GM19023 (cell line): ENCODE data around the gene MGME1.

Source experiments
- ATAC-seq: cut with Tn5 transposase; IDR thresholded peaks from one replicate; pipeline ENCODE4 v1.9.1; 2021; ENCODE audit warnings: mild to moderate bottlenecking, moderate library complexity; ENCODE audit not compliant: unreplicated experiment

Gene MGME1

DNA sequence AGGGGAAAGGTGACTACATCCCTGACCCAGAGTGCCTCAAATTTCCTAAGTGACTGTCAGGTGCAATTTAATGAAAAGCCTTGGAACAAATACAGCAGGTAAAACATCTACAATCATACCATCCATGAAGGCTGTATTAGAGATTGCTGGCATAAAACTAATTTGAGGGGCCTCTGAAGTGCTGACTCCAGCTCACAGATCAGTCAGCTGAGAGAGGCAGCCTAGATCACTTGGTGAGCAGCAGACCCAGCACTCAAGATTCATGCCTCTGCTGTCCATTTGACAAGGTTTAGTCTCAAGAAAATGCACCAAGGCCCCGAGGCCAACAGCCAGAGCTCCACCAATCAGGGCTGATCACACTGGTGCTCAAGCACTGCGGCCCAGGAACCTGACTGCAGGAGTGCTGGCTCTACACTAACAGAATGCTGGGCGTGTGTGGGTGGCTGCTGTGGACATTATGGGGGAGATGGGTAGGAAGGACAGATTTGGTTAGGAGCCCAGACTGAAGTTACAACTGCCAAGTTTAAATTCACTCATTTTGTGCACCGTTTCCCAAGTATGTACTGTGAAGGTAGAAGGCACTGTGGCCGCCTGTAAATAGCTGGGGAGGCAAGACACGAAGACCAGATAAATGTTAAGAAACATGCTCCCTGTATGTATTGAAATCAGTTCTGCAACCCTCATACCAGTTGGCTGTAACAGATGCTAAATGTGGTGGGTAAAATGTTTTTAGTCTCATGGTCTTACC, 28.4 kb upstream of the MGME1 start:
- ATAC-seq = no peak

DNA sequence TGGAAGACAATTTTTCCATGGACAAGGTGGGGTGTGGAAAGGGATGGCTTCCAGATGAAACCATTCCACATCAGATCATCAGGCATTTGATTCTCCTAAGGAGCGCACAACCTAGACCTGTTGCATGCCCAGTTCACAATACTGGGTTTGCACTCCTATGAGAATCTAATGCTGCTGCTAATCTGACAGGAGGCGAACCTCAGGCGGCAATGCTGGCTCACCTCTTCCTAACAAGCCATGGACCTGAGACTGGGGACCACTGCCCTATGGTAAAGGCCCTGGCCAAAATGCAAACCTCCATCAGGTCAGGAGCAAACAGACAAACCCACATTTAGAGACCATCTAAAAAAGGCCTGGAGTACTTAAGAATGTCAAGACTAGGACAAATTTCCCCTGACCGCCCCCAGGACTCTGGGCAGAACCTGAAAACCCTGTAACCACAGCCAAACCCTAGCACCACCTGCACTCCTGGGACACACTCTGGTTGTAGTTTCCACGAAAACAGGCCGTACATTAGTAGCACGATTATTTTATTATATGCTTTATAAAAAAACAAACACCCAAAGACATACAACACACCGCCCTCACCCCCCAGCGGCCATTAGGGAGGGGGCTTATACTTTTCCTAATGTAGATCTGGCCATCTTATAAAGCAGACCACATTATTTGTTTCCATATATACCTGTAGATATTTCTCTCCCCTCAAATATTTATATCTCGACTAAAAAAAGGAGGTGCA, 27.6 kb upstream of the MGME1 start:
- no peak for ATAC-seq

DNA sequence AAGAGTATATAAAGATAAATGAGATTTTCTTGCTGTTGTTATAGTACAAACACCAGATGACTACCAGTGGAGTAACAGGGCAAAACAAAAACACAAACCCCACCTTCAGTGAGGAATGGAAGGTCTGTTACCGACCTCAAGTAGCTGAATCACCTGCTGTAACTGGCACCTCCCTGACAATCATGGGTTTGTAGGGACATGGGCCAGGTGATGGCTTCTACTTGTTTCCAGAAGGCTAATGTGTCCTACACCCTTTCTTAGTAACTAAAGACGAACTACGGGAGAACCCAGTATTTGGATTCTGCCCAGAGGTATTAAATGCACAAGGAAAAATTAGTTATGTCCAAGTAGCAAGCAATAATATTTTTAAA, 27.0 kb upstream of the MGME1 start:
- no peak for ATAC-seq

DNA sequence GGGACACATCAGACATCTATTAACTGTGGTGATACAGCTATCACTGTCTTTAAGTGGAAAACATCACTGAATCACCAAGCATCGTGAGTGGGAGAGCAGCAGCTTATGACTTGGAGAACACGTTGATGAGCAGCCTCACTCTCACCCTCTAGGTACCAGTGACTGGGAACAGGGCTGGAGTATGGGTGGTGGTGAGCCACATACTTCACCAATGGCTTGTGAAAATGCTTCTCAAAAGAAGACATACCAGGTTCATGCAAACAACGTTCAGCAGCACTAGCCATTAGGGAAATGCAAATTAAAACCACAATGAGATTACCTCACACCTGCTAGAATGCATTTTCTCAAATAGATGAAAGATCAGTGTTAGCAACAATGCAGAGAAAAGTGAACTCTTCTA, 25.5 kb upstream of the MGME1 start:
- ATAC-seq = peak; percentile 61

DNA sequence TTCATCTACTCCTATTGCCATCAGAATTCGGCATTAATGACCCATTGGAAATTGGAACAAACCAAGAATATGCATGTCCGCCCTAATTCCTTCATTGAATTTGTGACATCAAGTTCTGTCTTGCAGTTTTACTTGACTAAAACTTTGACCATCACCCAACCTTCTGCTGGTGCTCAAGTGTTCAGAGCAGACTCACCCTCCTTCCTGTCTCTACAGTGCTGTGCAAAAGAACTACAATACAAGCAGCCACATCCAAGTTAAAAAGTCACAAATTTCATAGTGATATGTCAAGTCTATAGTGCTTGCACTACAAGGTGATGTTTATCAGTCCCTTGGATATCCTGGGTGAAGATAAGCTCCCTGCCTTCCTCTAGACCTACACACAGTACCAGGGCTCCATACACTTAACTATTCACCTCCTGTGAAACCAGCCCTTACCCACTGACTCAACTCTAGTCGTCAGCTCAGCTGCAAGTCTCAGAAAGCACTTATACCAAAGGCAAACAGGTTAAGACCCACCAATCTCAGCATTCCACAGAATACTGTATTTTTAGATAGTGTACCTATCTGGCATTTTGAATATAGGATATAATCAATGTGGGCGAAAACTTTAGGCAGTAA, 23.9 kb upstream of the MGME1 start:
- no peak for ATAC-seq

DNA sequence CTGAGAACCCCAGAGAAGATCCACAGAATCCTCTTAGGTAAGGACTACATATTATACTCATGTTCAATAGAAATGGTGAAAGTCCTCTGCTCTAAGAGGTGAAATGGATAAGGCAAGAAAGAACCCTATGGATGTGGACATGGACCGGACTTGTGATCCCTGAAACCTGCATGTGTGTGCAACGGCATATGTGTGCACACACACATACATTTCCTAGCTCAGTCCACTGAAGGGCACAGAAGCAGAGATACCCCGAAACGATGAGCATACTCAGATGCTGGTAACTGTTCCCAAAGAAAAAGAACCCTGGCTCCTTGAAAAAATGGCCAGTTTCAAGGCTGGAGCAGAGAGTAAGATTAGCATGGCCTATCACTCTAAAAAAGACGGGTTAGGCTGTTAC, 22.8 kb upstream of the MGME1 start:
- ATAC-seq = no peak

DNA sequence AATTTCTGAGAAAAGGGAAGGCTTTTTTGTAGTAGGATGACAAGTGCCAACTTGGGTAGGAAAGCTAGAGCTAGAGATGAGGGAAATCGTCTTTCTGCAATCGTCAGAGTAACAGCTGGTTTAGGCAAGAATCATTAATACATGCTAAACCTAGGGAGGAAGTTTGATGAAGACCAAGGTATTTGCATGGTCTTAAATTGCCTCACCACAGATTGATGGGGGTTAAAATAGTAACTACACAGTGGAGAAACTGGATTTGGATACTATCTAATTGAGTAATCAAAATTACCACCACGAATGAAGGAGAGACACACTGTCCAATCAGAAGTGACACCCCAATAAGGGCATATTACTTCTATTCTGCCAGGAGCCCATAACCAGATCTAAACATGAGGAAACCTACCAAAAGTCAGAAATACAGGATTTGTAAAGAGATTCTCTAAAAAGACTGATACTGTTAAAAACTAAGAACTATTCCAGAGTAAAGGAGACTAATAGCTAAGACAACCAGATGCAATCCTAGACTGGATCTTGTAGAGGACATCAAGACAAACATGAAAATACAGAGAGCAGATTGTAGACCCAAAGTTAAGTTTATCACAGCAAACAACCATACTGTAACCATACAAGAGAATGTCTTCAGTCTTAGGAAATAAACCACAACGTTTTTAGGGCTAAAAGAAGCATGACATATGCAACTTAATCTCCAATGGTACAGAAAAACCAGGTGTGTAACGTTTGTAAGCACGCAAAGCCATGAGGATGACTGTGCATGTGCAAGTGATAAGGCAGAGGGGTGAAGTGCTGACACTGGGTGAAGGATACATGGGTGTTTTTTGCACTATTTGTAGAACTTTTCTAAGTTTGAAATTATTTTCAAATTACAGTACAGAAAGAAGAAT, 22.0 kb upstream of the MGME1 start:
- no peak for ATAC-seq

DNA sequence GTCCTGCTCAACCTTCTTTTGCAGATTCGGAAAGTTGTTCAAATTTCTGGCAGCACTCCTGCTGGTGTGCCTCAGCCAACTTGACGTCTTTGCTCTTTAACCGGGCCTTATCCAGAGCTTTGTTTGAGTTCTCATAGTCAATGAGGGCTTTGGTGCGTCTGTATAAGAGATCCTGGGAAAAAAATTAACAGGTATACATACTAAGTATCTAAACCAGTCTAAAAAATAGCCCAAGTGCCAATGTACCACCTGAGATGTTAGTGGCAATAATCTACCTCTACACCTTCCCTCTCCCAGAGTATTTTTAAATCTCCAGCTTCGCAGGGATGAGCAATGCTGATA, 21.4 kb upstream of the MGME1 start:
- ATAC-seq = no peak

DNA sequence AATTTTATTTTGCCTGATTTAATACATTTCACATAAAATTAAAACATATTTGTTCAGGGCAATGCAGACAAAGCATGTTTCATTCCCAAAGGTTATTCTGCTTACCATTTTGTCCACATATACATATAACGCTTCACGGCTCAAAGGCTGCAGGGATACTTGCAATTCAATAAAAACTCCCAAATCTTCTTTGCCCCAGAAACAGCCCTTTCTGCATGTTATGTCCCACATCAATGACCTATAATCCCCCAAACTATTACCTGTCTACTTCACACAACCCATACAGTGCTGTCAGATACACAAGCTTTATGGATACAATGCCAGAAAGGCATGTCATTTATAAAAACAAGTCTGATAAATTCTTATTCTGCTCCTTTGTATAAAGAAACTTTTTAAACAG, 20.4 kb upstream of the MGME1 start:
- no peak for ATAC-seq

DNA sequence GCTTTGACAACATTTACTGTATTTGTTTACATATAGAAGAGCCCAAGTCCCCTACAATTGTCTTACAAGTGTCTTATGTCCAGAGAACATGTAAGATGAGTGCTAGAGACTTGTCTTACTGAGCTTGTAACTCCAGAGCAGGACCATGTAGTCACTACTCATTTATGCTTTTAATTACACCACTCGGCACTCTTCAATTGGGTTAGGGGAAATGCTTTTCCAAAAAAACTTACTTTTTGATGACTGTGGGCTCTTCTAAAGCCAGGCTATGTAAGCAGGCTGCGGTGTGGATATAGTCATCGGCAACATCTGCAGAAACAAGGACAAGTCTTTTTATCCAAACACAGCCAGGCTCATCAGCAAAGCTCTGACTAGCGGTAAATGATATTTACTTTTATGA, 18.9 kb upstream of the MGME1 start:
- ATAC-seq = no peak

DNA sequence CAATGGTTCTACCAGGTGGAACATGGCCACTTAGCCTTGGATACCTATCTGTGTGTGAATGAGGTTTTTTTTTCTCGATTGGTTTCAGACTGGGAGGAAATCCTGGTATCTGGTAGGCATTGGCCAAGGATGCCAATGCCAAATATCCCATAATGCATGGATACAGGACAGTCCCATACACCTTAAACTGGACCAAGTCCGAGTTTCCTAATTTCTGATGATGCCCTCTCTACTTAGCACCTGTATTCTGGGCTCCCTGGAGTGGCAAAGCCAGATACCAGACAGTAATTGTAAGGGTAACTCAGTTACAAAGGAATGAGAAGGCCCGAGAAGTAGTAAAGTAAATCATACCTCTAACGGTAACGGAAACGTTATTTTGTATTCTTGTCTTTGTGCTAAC, 18.1 kb upstream of the MGME1 start:
- no peak for ATAC-seq

DNA sequence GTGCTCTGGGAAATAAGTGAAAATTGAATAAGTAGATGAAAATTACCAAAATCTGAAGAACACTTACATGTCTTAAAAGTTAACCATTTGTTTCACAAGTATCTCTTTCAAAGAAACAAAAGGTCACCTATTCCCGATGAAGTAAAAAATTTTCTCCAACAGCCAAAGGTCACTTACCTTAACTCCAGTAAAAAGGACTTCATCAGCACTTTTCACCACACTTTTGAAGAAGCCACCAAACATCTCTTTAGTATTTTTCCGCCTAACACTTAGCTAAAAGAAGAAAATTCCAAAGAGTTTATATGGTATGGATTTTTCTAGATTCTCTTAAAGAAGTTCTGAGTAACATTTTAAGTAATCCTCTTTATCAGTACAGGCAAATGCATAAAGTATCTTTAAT, 17.5 kb upstream of the MGME1 start:
- no peak for ATAC-seq

DNA sequence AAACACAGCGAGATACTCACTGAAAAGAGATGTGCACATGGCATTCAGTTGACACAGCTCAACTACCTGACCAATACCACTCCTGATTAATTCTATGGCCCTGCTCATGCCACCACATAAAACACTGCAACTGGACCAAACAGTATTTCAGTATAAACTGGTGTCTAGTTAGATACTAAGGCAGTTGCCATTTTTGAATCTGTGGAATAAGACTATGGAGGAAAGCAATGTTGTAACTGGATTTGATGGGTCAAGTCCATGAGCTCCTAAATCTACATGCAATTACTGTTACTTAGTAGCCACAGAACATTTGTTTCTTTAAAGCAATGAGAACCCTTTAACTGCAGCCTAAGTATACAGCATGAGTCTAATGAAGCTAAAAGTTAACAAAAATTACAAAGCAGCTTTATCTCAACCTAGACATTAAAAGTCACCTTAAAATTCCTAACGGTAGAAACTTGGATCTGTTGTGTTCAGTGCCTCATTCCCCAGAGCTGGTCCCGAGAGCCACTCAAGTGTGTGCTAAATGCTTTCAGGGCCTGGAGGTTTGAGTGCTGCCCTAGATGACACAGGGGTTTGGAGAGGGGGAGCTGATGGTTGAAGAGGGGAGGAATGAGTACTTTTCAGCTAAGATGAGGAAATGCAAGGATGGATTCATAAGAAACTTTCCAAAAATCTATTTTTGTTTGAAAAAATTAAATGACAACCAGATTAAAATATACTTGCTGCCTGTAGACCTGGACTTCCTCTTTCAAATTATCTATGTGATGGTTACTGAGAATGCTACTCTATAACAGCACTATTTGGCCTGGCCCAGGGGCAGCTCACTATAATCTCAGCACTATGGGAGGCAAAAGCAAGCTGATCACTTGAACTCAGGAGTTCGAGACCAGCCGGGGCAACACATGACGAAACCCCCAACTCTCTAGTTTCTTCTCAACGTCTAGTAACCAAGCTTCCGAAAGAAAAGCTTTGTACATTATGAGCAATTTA, 15.8 kb upstream of the MGME1 start:
- ATAC-seq = no peak

DNA sequence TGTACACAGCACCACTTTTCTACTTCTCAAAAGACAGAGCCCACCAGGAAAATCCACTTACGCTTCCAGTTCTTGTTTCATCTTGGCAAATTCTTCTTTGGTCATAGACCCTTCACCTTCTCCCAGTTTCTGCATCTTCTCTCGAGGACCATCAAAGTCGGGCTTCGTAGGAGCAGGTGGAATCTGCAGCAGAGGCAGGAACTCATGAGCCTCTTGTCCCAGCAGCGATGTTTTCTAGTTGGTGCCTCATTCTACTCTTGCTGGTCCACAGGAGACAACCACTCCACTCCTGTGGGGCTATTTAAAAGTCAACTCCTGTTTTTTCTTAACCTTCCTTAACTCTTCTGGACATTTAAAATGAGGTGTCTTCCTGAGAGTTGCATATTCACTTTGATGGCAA, 14.9 kb upstream of the MGME1 start:
- no peak for ATAC-seq

DNA sequence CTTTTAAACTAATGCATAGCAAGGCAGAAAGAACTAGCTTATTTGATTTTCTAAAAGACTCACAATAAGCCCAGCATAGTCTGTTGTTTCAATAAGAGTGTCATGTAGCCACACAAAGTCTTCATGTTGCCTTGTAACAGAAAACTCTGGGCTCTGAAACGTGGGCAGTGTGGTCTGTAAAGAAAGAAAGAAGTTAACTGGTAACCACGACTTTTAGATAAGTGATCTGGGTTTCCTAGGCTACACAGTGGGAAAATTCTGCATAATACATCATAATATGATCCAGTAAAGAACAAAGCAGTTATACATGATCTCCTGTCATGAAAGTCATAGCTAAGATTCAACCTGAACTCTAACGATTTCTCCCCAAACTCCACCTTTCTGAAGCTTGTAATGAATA, 13.5 kb upstream of the MGME1 start:
- ATAC-seq = no peak

DNA sequence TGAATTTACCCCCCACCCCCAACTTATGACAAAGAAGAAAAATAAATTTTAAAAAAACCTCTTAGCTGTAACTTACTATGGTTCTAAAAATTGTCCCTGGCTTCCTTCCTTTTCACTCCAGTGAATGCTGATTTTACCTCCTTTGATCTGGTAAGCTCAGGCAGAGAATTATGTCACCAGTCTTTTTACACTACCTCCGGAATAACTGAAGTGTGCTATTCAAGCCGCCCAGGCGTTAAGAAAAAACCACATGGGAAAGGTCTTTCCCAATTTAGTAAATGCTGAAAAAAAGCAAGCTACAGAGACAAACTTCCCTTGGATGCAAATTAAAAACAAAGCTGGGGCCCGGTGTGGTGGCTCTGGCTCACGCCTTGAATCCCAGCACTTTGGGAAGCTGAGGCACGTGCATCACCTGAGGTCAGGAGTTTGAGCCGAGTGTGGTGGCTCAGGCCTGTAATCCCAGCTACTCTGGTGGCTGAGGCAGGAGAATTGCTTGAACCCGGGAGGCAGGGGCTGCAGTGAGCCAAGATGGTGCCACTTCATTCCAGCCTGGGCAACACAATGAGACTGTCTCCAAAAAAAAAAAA, 12.6 kb upstream of the MGME1 start:
- no peak for ATAC-seq

DNA sequence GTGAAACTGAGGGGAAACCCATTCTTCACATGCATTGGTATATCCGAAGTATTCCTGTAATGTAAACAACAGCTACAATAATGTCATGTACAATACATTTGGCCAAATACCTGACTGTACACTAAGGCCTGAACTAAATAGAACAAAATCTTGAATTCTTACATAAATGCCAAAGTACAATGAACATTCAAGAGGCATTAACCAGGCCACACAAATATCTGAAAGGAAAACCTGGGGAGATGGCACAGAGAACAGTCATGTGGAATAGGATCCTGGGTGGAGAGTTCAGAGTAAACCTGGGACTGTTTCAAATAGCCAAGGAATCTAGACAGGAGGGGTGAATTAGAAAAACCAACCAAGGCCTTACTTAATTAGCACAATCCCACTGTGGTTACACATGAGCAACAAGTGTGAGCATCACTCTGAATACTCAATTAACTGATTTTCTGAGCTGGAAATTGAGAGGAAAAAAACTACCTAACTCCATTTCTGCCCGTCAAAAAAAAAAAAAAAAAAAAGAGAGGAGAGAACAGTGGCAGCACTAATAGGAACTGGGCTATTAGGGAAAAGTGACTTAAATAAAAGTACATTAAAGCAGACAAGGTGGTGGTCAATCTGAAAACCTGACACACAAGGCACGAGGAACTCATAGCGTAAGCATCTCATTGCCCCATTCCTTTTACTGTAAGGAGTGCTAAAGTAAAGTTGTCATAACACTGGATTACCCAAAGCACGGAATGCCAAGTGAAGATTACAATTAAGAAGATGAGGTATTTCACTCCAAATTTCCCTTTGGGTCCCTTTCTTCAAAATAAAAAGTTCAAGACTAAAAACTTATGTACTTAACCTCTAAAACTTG, 11.1 kb upstream of the MGME1 start:
- ATAC-seq = no peak

DNA sequence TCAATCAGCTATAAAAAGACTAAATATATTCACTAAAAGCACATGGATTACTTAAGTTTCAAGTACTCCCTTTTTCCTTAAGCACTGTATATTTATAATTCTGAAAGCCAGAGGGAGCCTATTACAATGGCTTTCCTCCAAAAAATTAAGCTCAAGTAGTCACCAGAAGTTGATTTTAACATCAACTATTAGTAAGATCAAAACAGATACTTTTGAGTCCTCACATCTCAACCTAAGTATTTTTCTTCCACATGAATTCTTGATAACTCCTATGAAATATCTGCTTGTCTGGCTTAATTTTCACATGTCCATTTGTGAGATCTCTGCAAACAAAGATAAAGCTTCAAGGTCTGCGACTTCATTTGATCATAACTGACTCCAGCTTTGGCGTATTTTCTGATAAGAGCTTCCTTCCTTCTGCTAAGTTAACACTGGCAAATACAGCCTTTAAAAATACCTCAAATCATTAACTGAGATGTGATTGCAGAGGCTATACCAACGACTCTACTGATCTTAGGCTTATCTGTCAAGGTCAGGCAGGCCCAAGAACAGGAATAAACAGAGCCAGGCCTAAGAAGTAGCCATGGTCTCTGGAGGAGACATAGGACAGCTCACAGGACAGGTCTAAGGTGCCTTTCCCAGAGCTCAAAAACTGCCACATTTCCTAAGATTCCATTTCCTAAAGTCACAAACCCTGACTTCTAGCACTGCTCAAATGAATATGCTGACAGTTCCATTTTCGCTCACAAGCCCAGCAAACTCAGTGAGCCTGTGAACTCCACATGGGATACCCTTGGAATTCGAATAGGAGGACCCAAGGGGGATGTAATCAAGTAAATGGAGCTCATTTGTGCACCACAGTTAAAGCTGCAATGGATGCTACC, 10.2 kb upstream of the MGME1 start:
- ATAC-seq = no peak
